Measurements from ENCODE around the gene TNFRSF13B.

DNA sequence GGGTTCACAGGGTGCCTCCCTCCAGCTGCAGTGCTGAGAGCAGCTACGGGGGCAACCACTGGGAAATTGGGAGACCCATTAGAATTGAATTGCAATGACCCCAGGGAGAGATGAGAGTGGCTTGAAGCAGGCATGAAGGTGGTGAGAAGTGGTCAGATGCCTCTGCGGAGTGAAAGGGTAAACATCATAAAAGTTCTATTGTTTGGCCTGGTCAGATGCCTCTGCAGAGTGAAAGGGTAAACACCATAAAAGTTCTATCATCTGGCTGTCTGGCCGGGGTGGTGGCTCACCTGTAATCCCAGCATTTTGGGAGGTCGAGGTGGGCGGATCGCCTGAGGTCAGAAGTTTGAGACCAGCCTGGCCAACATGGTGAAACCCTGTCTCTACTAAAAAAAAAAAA, 53.5 kb downstream of the TNFRSF13B start:
- TF ChIP-seq POLR2A (IDR thresholded peaks at IDR 0.05) (no peak), POLR2AphosphoS5 (IDR thresholded peaks at IDR 0.05) (no peak), EP300 (IDR thresholded peaks at IDR 0.05) (no peak)
- TF ChIP-seq, protein P1, sequence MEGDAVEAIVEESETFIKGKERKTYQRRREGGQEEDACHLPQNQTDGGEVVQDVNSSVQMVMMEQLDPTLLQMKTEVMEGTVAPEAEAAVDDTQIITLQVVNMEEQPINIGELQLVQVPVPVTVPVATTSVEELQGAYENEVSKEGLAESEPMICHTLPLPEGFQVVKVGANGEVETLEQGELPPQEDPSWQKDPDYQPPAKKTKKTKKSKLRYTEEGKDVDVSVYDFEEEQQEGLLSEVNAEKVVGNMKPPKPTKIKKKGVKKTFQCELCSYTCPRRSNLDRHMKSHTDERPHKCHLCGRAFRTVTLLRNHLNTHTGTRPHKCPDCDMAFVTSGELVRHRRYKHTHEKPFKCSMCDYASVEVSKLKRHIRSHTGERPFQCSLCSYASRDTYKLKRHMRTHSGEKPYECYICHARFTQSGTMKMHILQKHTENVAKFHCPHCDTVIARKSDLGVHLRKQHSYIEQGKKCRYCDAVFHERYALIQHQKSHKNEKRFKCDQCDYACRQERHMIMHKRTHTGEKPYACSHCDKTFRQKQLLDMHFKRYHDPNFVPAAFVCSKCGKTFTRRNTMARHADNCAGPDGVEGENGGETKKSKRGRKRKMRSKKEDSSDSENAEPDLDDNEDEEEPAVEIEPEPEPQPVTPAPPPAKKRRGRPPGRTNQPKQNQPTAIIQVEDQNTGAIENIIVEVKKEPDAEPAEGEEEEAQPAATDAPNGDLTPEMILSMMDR (IDR thresholded peaks at IDR 0.05): no peak

Measured in stomach (tissue), 4 donors.